H1 (cell line): Measurements from ENCODE around the gene OR51B6.

Experiments used
- CEBPB ChIP-seq: IDR thresholded peaks from 2 replicates; pipeline ENCODE4 v1.6.1; 2012; ENCODE audit warnings: low read depth, low read length
- CHD1 ChIP-seq: IDR thresholded peaks from 2 replicates; pipeline ENCODE4 v1.6.1; 2012; ENCODE audit warnings: low read depth, low read length, improper control_type of control experiment
- CHD2 ChIP-seq: IDR thresholded peaks from 2 replicates; pipeline ENCODE4 v1.6.1; 2012; ENCODE audit warnings: low read length, improper control_type of control experiment
- GTF2F1 ChIP-seq: IDR thresholded peaks from 2 replicates; pipeline ENCODE4 v1.6.1; 2012; ENCODE audit warnings: low read depth, low read length, improper control_type of control experiment, borderline replicate concordance
- MAFK ChIP-seq: IDR thresholded peaks from 2 replicates; pipeline ENCODE4 v1.6.1; 2012; ENCODE audit warnings: low read depth, mild to moderate bottlenecking, improper control_type of control experiment, low read length
- POLR2A ChIP-seq, 2 experiments: IDR thresholded peaks; 1 replicate in 1 of 2; 2 replicates in 1 of 2; pipeline ENCODE4 v1.6.1; 2011; ENCODE audit warnings: low read depth in 2 of 2, low read length in 2 of 2, mild to moderate bottlenecking in 2 of 2; ENCODE audit errors: control extremely low read depth in 1 of 2
- POLR2AphosphoS5 ChIP-seq: IDR thresholded peaks from 2 replicates; pipeline ENCODE4 v1.6.1; 2011; ENCODE audit warnings: low read depth, low read length
- SP1 ChIP-seq: IDR thresholded peaks from 2 replicates; pipeline ENCODE4 v1.6.1; 2011; ENCODE audit warnings: low read depth, low read length
- TCF12 ChIP-seq: IDR thresholded peaks from 2 replicates; pipeline ENCODE4 v1.6.1; 2011; ENCODE audit warnings: low read depth, mild to moderate bottlenecking, low read length
- ZNF274 ChIP-seq: IDR thresholded peaks from 2 replicates; pipeline ENCODE4 v1.7.0; 2012; ENCODE audit warnings: low read length, borderline replicate concordance; ENCODE audit errors: extremely low read depth
- TF ChIP-seq, protein P1 (sequence below), 3 experiments: IDR thresholded peaks; 1 replicate in 2 of 3; 2 replicates in 1 of 3; pipeline versions ENCODE4 v1.5.1 to v1.6.1; 2011; ENCODE audit warnings: low read length in 3 of 3, mild to moderate bottlenecking in 3 of 3, inconsistent platforms in 2 of 3, low read depth in 1 of 3, moderate library complexity in 1 of 3; ENCODE audit not compliant: insufficient read depth in 1 of 3; ENCODE audit errors: control extremely low read depth in 1 of 3
- TF ChIP-seq, protein P2 (sequence below): IDR thresholded peaks from 2 replicates; pipeline ENCODE4 v1.6.1; 2012; ENCODE audit warnings: inconsistent platforms

DNA sequence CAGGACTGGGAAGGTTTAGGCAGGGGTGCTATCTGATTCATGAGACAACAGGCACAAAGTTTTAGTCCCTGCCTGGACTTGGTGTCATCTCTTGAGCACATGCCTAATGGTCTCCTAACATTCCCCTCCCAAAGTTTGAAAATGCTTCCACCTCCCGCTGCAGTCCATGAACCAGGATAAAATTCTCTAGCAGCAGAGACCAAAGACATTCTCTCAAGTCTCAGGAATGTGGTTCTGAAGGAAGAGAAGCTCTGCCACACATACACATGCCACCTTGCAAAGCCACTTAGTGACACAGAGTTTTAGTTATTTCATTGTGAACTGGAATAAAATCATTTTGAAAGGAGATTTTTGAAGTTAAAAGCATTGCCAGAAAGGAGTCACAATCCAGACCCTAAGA is 15.5 kb downstream of the OR51B6 start:
- TF ChIP-seq, protein P1, sequence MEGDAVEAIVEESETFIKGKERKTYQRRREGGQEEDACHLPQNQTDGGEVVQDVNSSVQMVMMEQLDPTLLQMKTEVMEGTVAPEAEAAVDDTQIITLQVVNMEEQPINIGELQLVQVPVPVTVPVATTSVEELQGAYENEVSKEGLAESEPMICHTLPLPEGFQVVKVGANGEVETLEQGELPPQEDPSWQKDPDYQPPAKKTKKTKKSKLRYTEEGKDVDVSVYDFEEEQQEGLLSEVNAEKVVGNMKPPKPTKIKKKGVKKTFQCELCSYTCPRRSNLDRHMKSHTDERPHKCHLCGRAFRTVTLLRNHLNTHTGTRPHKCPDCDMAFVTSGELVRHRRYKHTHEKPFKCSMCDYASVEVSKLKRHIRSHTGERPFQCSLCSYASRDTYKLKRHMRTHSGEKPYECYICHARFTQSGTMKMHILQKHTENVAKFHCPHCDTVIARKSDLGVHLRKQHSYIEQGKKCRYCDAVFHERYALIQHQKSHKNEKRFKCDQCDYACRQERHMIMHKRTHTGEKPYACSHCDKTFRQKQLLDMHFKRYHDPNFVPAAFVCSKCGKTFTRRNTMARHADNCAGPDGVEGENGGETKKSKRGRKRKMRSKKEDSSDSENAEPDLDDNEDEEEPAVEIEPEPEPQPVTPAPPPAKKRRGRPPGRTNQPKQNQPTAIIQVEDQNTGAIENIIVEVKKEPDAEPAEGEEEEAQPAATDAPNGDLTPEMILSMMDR (IDR thresholded peaks at IDR 0.05; ENCODE audit: control extremely low read depth in 1 of 3, insufficient read depth in 1 of 3, low read depth in 1 of 3, low read length in 3 of 3): no peak
- TF ChIP-seq TCF12 (no peak), ZNF274 (no peak), POLR2AphosphoS5 (no peak), GTF2F1 (no peak), MAFK (no peak), POLR2A (IDR thresholded peaks at IDR 0.05; ENCODE audit: control extremely low read depth in 1 of 2, low read depth in 2 of 2, low read length in 2 of 2) (no peak), CEBPB (no peak), CHD2 (no peak), SP1 (no peak), CHD1 (no peak)
- TF ChIP-seq, protein P2, sequence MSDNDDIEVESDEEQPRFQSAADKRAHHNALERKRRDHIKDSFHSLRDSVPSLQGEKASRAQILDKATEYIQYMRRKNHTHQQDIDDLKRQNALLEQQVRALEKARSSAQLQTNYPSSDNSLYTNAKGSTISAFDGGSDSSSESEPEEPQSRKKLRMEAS: no peak
